Sigmoid colon (tissue), 4 donors: ENCODE measurements around the gene NUPR1.
"Not testable (repeated sequence)": the region's sequence is repeated elsewhere in the genome, so short reads cannot be mapped to it uniquely, and the experiment has no call there.

Experiments
- EP300 ChIP-seq, 4 donors: sonication (generic); formaldehyde crosslinking; IDR thresholded peaks; one replicate each; pipeline ENCODE4 v1.6.1; 2017; ENCODE audit warnings: antibody characterized with exemption in 4 of 4
- POLR2A ChIP-seq, 2 donors: fragments of 450-650 bp; IDR thresholded peaks; one replicate each; pipeline ENCODE4 v1.6.1; 2016; ENCODE audit warnings: antibody characterized with exemption in 2 of 2, mild to moderate bottlenecking in 2 of 2, moderate library complexity in 2 of 2
- POLR2AphosphoS5 ChIP-seq, 4 donors: sonication (generic); formaldehyde crosslinking; IDR thresholded peaks; one replicate each; pipeline ENCODE4 v1.6.1; 2017; ENCODE audit warnings: antibody characterized with exemption in 4 of 4
- TF ChIP-seq, protein P1 (sequence below), 4 experiments: fragments of 450-650 bp in 3 of 4; fragments of 200-600 bp in 1 of 4; IDR thresholded peaks; one replicate each; pipeline ENCODE4 v1.5.1; 2016 to 2019; ENCODE audit warnings: antibody characterized with exemption in 4 of 4, mild to moderate bottlenecking in 3 of 4, moderate library complexity in 2 of 4

DNA sequence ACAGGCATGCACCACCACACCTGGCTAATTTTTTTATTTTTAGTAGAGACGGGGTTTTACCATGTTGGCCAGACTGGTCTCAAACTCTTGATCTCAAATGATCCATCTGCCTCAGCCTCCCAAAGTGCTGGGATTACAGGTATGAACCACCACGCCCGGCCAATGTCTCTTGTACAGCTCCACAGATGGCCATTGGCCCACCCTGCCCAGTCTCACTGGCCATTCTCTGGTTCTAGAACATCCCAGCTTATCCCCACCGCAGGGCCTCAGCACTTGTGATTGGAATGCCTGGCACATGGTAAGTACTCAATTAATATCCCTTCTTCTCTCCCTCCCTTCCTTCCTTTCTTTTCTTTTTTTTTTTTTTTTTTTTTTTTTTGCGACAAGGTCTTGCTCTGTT, 55.4 kb downstream of the NUPR1 start:
- TF ChIP-seq POLR2AphosphoS5, EP300, POLR2A (IDR thresholded peaks at IDR 0.05): not testable (repeated sequence)
- TF ChIP-seq, protein P1, sequence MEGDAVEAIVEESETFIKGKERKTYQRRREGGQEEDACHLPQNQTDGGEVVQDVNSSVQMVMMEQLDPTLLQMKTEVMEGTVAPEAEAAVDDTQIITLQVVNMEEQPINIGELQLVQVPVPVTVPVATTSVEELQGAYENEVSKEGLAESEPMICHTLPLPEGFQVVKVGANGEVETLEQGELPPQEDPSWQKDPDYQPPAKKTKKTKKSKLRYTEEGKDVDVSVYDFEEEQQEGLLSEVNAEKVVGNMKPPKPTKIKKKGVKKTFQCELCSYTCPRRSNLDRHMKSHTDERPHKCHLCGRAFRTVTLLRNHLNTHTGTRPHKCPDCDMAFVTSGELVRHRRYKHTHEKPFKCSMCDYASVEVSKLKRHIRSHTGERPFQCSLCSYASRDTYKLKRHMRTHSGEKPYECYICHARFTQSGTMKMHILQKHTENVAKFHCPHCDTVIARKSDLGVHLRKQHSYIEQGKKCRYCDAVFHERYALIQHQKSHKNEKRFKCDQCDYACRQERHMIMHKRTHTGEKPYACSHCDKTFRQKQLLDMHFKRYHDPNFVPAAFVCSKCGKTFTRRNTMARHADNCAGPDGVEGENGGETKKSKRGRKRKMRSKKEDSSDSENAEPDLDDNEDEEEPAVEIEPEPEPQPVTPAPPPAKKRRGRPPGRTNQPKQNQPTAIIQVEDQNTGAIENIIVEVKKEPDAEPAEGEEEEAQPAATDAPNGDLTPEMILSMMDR (IDR thresholded peaks at IDR 0.05) = not testable (repeated sequence)
